Osteoblast (primary cell): ENCODE results near the gene RECK. TPM values are rescaled to one million over a fixed set of nuclear protein-coding genes. Genes with fewer than 3 reads are reported as not detected.
"Not testable (repeated sequence)": the region's sequence is repeated elsewhere in the genome, so short reads cannot be mapped to it uniquely, and the experiment has no call there.

ENCODE experiments used
- DNase-seq: peaks from one replicate; pipeline ENCODE4 v3.0.0; 2011; ENCODE audit warnings: low spot score, mixed read lengths; ENCODE audit not compliant: insufficient read length; ENCODE audit errors: missing footprints
- H2AFZ ChIP-seq: 2 replicates; pipeline ENCODE4 v1.6.0; 2011; ENCODE audit warnings: mild to moderate bottlenecking, low read length
- H3K27ac ChIP-seq: 2 replicates; pipeline ENCODE4 v1.5.1; 2011; ENCODE audit warnings: mild to moderate bottlenecking, low read depth, low read length, moderate library complexity
- H3K27me3 ChIP-seq: 2 replicates; pipeline ENCODE4 v1.6.0; 2012; ENCODE audit warnings: mild to moderate bottlenecking, control low read depth, inconsistent platforms, low read length, moderate library complexity; ENCODE audit not compliant: insufficient read depth
- H3K36me3 ChIP-seq: 2 replicates; pipeline ENCODE4 v1.5.1; 2011; ENCODE audit warnings: mild to moderate bottlenecking, low read length, control low read depth, moderate library complexity; ENCODE audit not compliant: insufficient read depth
- H3K4me1 ChIP-seq: 2 replicates; pipeline ENCODE4 v1.5.1; 2011; ENCODE audit warnings: mild to moderate bottlenecking, low read length, control low read depth, moderate library complexity; ENCODE audit not compliant: insufficient read depth
- H3K4me2 ChIP-seq: 2 replicates; pipeline ENCODE4 v1.6.0; 2011; ENCODE audit warnings: mild to moderate bottlenecking, low read length; ENCODE audit not compliant: insufficient read depth
- H3K4me3 ChIP-seq: fragments of 200-600 bp; sonication (generic); 3 replicates; pipeline ENCODE4 v1.5.1; 2012; ENCODE audit warnings: mild to moderate bottlenecking, low read length, inconsistent platforms; ENCODE audit not compliant: insufficient read depth
- H3K79me2 ChIP-seq: 2 replicates; pipeline ENCODE4 v1.6.0; 2012; ENCODE audit warnings: mild to moderate bottlenecking, low read length, control low read depth, inconsistent platforms; ENCODE audit not compliant: insufficient read depth
- H3K9me3 ChIP-seq: 2 replicates; pipeline ENCODE4 v1.5.1; 2011; ENCODE audit warnings: low read depth, low read length, control low read depth
- H4K20me1 ChIP-seq: 2 replicates; pipeline ENCODE4 v1.6.0; 2012; ENCODE audit warnings: mild to moderate bottlenecking, low read length, control low read depth; ENCODE audit not compliant: insufficient read depth
- CTCF ChIP-seq: IDR thresholded peaks from 2 replicates; pipeline ENCODE4 v1.5.1; 2011; ENCODE audit warnings: mild to moderate bottlenecking, low read depth, low read length, moderate library complexity; ENCODE audit errors: extremely low read depth
- total RNA-seq: library from RNA; depleted of rRNA; stranded (reverse); fragments of >200 nt; gene quantifications from 2 replicates; pipeline ENCODE4 v1.2.3, GENCODE V29; 2012

The RECK gene
- total RNA-seq, result 31.2 and 31.5 TPM in 2 replicates

- DNase-seq, result peak; percentile 97
- TF ChIP-seq CTCF, result no peak
- Histone ChIP-seq H3K4me3 (peak within 1 kb of the TSS; percentile 94), H3K27me3 (no peaks in the 10 kb centered on the region), H3K4me1 (peaks cover 44% of the 10 kb centered on the region), H3K4me2 (peak within 1 kb of the TSS; percentile 92), H3K79me2 (peaks cover 52% of the 10 kb centered on the region), H3K9me3 (no peaks in the 10 kb centered on the region), H4K20me1 (peaks cover 4% of the 10 kb centered on the region), H3K27ac (peak within 1 kb of the TSS; percentile 81), H2AFZ (peak within 1 kb of the TSS; percentile 89), H3K36me3 (no peaks in the 10 kb centered on the region)
Observed at GRCh38 chr9:36036780-36037548, at the start of gene RECK. TSS of gene RECK (plus strand) at chr9:36036913. CDS start at chr9:36036999, 86 bp downstream.

GRCh38 chr9:35990155-35990554, 46.6 kb upstream of the RECK start:
- TF ChIP-seq CTCF, result no peak
- Histone ChIP-seq H3K9me3 (no peaks in the 10 kb centered on the region), H3K79me2 (no peaks in the 10 kb centered on the region), H2AFZ (no peak overlapping the region), H3K27ac (no peak overlapping the region), H4K20me1 (no peaks in the 10 kb centered on the region), H3K27me3 (peaks cover 2% of the 10 kb centered on the region), H3K4me3 (no peak overlapping the region), H3K4me2 (no peak overlapping the region), H3K36me3 (no peaks in the 10 kb centered on the region), H3K4me1 (no peaks in the 10 kb centered on the region)
- DNase-seq, result no peak

GRCh38 chr9:35993136-35993535, 43.6 kb upstream of the RECK start:
- DNase-seq, result not testable (repeated sequence)

GRCh38 chr9:35993976-35994720, 42.6 kb upstream of the RECK start:
- DNase-seq, result no peak
- H3K4me2 ChIP-seq, result no peak overlapping the region
- no peak overlapping the region for H2AFZ ChIP-seq
- no peaks in the 10 kb centered on the region for H3K9me3 ChIP-seq
- H3K4me1 ChIP-seq, result peaks cover 21% of the 10 kb centered on the region
- H3K4me3 ChIP-seq, result no peak overlapping the region
- no peaks in the 10 kb centered on the region for H3K79me2 ChIP-seq
- no peaks in the 10 kb centered on the region for H4K20me1 ChIP-seq
- H3K27ac ChIP-seq, result no peak overlapping the region
- no peak for TF ChIP-seq CTCF
- H3K27me3 ChIP-seq, result peaks cover 2% of the 10 kb centered on the region
- H3K36me3 ChIP-seq, result no peaks in the 10 kb centered on the region

More at GRCh38 chr9:35993136-35993535, 43.6 kb upstream of the RECK start:
- not testable (repeated sequence) for H4K20me1 ChIP-seq, H3K79me2 ChIP-seq, H2AFZ ChIP-seq, H3K9me3 ChIP-seq, H3K36me3 ChIP-seq, H3K27me3 ChIP-seq, H3K27ac ChIP-seq, H3K4me3 ChIP-seq, H3K4me2 ChIP-seq
- peaks cover 21% of the 10 kb centered on the region for H3K4me1 ChIP-seq
